ENCODE measurements around the gene ABCB9. TPM values are rescaled to one million over a fixed set of nuclear protein-coding genes. Genes with fewer than 3 reads are reported as not detected.

Gene ABCB9
- total RNA-seq, 1 experiment from 2014 or later: 6.3 TPM

- POLR2A ChIA-PET: interaction anchor here (0.7 kb wide), 1 partner anchor 9 kb away, joined by 3 read pairs; no protein-coding TSS in a partner anchor
- TF ChIP-seq ZBTB21 (CRISPR knock-in tag; IDR thresholded peaks at IDR 0.05; ENCODE audit: borderline replicate concordance) (no peak), ATF1 (CRISPR knock-in tag; IDR thresholded peaks at IDR 0.05) (no peak), MXD4 (CRISPR knock-in tag; IDR thresholded peaks at IDR 0.05; ENCODE audit: borderline replicate concordance) (no peak), ZNF532 (CRISPR knock-in tag; IDR thresholded peaks at IDR 0.05; ENCODE audit: borderline replicate concordance) (no peak), ZNF317 (CRISPR knock-in tag; IDR thresholded peaks at IDR 0.05; ENCODE audit: borderline replicate concordance, low read depth) (no peak), CREM (CRISPR knock-in tag; IDR thresholded peaks at IDR 0.05) (no peak)
- TF ChIP-seq, protein P1, sequence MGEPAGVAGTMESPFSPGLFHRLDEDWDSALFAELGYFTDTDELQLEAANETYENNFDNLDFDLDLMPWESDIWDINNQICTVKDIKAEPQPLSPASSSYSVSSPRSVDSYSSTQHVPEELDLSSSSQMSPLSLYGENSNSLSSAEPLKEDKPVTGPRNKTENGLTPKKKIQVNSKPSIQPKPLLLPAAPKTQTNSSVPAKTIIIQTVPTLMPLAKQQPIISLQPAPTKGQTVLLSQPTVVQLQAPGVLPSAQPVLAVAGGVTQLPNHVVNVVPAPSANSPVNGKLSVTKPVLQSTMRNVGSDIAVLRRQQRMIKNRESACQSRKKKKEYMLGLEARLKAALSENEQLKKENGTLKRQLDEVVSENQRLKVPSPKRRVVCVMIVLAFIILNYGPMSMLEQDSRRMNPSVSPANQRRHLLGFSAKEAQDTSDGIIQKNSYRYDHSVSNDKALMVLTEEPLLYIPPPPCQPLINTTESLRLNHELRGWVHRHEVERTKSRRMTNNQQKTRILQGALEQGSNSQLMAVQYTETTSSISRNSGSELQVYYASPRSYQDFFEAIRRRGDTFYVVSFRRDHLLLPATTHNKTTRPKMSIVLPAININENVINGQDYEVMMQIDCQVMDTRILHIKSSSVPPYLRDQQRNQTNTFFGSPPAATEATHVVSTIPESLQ (CRISPR knock-in tag; IDR thresholded peaks at IDR 0.05): no peak
- TF ChIP-seq, protein P2, sequence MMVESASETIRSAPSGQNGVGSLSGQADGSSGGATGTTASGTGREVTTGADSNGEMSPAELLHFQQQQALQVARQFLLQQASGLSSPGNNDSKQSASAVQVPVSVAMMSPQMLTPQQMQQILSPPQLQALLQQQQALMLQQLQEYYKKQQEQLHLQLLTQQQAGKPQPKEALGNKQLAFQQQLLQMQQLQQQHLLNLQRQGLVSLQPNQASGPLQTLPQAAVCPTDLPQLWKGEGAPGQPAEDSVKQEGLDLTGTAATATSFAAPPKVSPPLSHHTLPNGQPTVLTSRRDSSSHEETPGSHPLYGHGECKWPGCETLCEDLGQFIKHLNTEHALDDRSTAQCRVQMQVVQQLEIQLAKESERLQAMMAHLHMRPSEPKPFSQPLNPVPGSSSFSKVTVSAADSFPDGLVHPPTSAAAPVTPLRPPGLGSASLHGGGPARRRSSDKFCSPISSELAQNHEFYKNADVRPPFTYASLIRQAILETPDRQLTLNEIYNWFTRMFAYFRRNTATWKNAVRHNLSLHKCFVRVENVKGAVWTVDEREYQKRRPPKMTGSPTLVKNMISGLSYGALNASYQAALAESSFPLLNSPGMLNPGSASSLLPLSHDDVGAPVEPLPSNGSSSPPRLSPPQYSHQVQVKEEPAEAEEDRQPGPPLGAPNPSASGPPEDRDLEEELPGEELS (CRISPR knock-in tag; IDR thresholded peaks at IDR 0.05): no peak
These were observed 44.3 kb downstream of the ABCB9 start for GRCh38 chr12:122921917-122922316.

GRCh38 chr12:122920687-122921086 lies 45.6 kb downstream of the ABCB9 start:
- no peaks in the 10 kb centered on the region for H3K36me3 Mint-ChIP-seq
- no peak for ATAC-seq
- CTCF ChIA-PET: interaction anchor here (0.9 kb wide), 1 partner anchor 33 kb away, joined by 3 read pairs; no protein-coding TSS in a partner anchor
- H3K27ac Mint-ChIP-seq: no peak overlapping the region
- no peak for TF ChIP-seq FOXK1 (CRISPR knock-in tag; IDR thresholded peaks at IDR 0.05)
- no peak for TF ChIP-seq CREM (CRISPR knock-in tag; IDR thresholded peaks at IDR 0.05)
- TF ChIP-seq GRHL2 (CRISPR knock-in tag; IDR thresholded peaks at IDR 0.05; ENCODE audit: insufficient replicate concordance, severe bottlenecking): no peak
- TF ChIP-seq RELA (CRISPR knock-in tag; IDR thresholded peaks at IDR 0.05; ENCODE audit: borderline replicate concordance): no peak
- no peak for DNase-seq (ENCODE audit: low spot score)
- no peak overlapping the region for H3K4me3 Mint-ChIP-seq
- POLR2A ChIA-PET: no interaction called here
- H3K4me1 Mint-ChIP-seq: 0 out of 2 replicates have a peak, but pooled peaks cover 3% of the 10 kb centered on the region
- H3K27me3 Mint-ChIP-seq (ENCODE audit: low read depth): peaks cover 2% of the 10 kb centered on the region; the same call in 1 of the 2 replicates
- H3K9me3 Mint-ChIP-seq: no peaks in the 10 kb centered on the region

More at GRCh38 chr12:122921917-122922316, 44.3 kb downstream of the ABCB9 start:
- Mint-ChIP-seq H3K36me3 (no peaks in the 10 kb centered on the region), H3K27ac (no peak overlapping the region), H3K4me1 (0 out of 2 replicates have a peak, but pooled peaks cover 3% of the 10 kb centered on the region), H3K4me3 (no peak overlapping the region), H3K9me3 (no peaks in the 10 kb centered on the region), H3K27me3 (ENCODE audit: low read depth) (peaks cover 2% of the 10 kb centered on the region; the same call in 1 of the 2 replicates)
- CTCF ChIA-PET: no interaction called here
- ATAC-seq: no peak; the same call in 1 of the 2 replicates
- no peak for DNase-seq (ENCODE audit: low spot score)

- H3K27ac Mint-ChIP-seq: no peak overlapping the region
- ATAC-seq (no peak), DNase-seq (ENCODE audit: low spot score) (no peak)
- ChIA-PET POLR2A (no interaction called here), CTCF (no interaction called here)
- peaks cover 7% of the 10 kb centered on the region for H3K9me3 Mint-ChIP-seq
- H3K4me3 Mint-ChIP-seq: no peak overlapping the region
- peaks cover 2% of the 10 kb centered on the region; the same call in 1 of the 2 replicates for H3K27me3 Mint-ChIP-seq (ENCODE audit: low read depth)
- 0 out of 2 replicates have a peak, but pooled peaks cover 3% of the 10 kb centered on the region for H3K4me1 Mint-ChIP-seq
- no peaks in the 10 kb centered on the region for H3K36me3 Mint-ChIP-seq
- TF ChIP-seq CREM (CRISPR knock-in tag; IDR thresholded peaks at IDR 0.05) (no peak), ZNF396 (CRISPR knock-in tag; IDR thresholded peaks at IDR 0.05; ENCODE audit: borderline replicate concordance) (no peak), ZNF423 (CRISPR knock-in tag; IDR thresholded peaks at IDR 0.05) (no peak), E2F4 (CRISPR knock-in tag; IDR thresholded peaks at IDR 0.05; ENCODE audit: borderline replicate concordance, low read depth) (no peak), ZNF121 (CRISPR knock-in tag; IDR thresholded peaks at IDR 0.05) (no peak), JUN (CRISPR knock-in tag; IDR thresholded peaks at IDR 0.05) (no peak)
- TF ChIP-seq, protein P3, sequence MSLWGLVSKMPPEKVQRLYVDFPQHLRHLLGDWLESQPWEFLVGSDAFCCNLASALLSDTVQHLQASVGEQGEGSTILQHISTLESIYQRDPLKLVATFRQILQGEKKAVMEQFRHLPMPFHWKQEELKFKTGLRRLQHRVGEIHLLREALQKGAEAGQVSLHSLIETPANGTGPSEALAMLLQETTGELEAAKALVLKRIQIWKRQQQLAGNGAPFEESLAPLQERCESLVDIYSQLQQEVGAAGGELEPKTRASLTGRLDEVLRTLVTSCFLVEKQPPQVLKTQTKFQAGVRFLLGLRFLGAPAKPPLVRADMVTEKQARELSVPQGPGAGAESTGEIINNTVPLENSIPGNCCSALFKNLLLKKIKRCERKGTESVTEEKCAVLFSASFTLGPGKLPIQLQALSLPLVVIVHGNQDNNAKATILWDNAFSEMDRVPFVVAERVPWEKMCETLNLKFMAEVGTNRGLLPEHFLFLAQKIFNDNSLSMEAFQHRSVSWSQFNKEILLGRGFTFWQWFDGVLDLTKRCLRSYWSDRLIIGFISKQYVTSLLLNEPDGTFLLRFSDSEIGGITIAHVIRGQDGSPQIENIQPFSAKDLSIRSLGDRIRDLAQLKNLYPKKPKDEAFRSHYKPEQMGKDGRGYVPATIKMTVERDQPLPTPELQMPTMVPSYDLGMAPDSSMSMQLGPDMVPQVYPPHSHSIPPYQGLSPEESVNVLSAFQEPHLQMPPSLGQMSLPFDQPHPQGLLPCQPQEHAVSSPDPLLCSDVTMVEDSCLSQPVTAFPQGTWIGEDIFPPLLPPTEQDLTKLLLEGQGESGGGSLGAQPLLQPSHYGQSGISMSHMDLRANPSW (CRISPR knock-in tag; conservative IDR thresholded peaks at IDR 0.05; ENCODE audit: low read depth): no peak
These were observed 47.4 kb downstream of the ABCB9 start for GRCh38 chr12:122918827-122919226.
